ENCODE data around the gene BUD31. TPM values are rescaled to one million over a fixed set of nuclear protein-coding genes. Genes with fewer than 3 reads are reported as not detected.
A peak's percentile ranks its signal among the peaks of the same experiment; 100 is the strongest.

The BUD31 gene
- total and polyA plus RNA-seq, 9 of the 15 experiments (the other 6 are each of a cell fraction or from before 2014, with no cell fraction given), result 105 to 342 (median 247) TPM

- Histone ChIP-seq H3K4me3 (no peak overlapping the region), H3K9me3 (replicated peaks; ENCODE audit: control insufficient read depth, insufficient read depth, low read depth, low read length) (no peaks in the 10 kb centered on the region), H3K36me3 (ENCODE audit: control insufficient read depth, insufficient read depth, low read length) (peaks cover 96% of the 10 kb centered on the region), H3K27me3 (ENCODE audit: control insufficient read depth in 2 of 2, insufficient read depth in 2 of 2, low read length in 2 of 2) (no peaks in the 10 kb centered on the region), H3K9ac (ENCODE audit: insufficient read depth in 1 of 2, low read depth in 2 of 2, low read length in 2 of 2) (peak overlapping the region in 1 of 2 experiments; percentile 76; a peak in 2 of 4 replicates), H3K79me2 (ENCODE audit: control insufficient read depth, insufficient read depth, low read length) (peaks cover 9% of the 10 kb centered on the region; the same call in 1 of the 3 replicates), H4K20me1 (replicated peaks; ENCODE audit: control insufficient read depth, insufficient read depth, low read length) (peaks cover 14% of the 10 kb centered on the region), H3K27ac (ENCODE audit: extremely low read depth, low read depth, low read length) (no peak overlapping the region), H2AFZ (ENCODE audit: low read depth, low read length) (no peak overlapping the region), H3K9me1 (ENCODE audit: control insufficient read depth, insufficient read depth, low read length) (peaks cover 8% of the 10 kb centered on the region), H3K4me1 (replicated peaks in 1 of 2; ENCODE audit: control insufficient read depth in 2 of 2, insufficient read depth in 2 of 2, low read length in 2 of 2) (peaks cover 9 to 35% of the 10 kb centered on the region in 2 experiments; a peak in 4 of 5 replicates), H3K4me2 (ENCODE audit: insufficient read depth, low read length) (no peak overlapping the region)
- no TSS peak for BruUV-seq (replicated peaks)
- FAIRE-seq (no peak), DNase-seq (ENCODE audit: extremely low read depth in 1 of 4, low spot score in 3 of 4) (no peak), ATAC-seq (no peak)
- intact Hi-C loops (cut with micrococcal nuclease), result no loop called here
- ChIA-PET POLR2A (interaction anchor here (0.7 to 4.7 kb wide), 5 partner anchors 10 to 1873 kb away, joined by 3 to 53 read pairs (median 3); partner anchors contain the start of genes BUD31, CPSF4, PDAP1 and PTCD1), CTCF (ENCODE audit: low intra/inter-chr PET ratio) (no interaction called here)
- 83% methylated on average over 5 of the region's 5 CpGs for WGBS (ENCODE audit: insufficient coverage, low coverage, missing lambda C conversion rate)
- 0 out of 2 replicates have a peak, but pooled peaks have one; percentile 16 for TF ChIP-seq SUPT5H (IDR thresholded peaks at IDR 0.05)
- TF ChIP-seq E2F1 (CRISPR knock-in tag; IDR thresholded peaks at IDR 0.05), result peak; percentile 36; the same call in 1 of the 2 replicates
- peak; percentile 41; the same call in 1 of the 2 replicates for TF ChIP-seq THRB (CRISPR knock-in tag; conservative IDR thresholded peaks at IDR 0.05)
- TF ChIP-seq ZBTB49 (CRISPR knock-in tag; IDR thresholded peaks at IDR 0.05; ENCODE audit: borderline replicate concordance), result no peak
- TF ChIP-seq FOXK1 (CRISPR knock-in tag; IDR thresholded peaks at IDR 0.05; ENCODE audit: borderline replicate concordance), result no peak
- peak; percentile 1; the same call in 1 of the 2 replicates for TF ChIP-seq POLR2G (IDR thresholded peaks at IDR 0.05; ENCODE audit: low read depth, low read length)
- in situ Hi-C loops (cut with MboI), result no loop called here
Observed at GRCh38 chr7:99420213-99420612, 11.4 kb downstream of the BUD31 start.
